Prostate gland (tissue), 2 donors: ENCODE data around the gene RTP5.

Source experiments
- POLR2AphosphoS5 ChIP-seq: sonication (generic); formaldehyde crosslinking; IDR thresholded peaks from one replicate; pipeline ENCODE4 v1.6.1; 2017; ENCODE audit warnings: antibody characterized with exemption
- TF ChIP-seq, protein P1 (sequence below), 4 experiments: fragments of 200-600 bp in 2 of 4; fragments of 450-650 bp in 2 of 4; sonication (generic) in 2 of 4; IDR thresholded peaks; 1 replicate in 3 of 4; 2 replicates in 1 of 4; pipeline ENCODE4 v1.5.1; 2016 to 2019; ENCODE audit warnings: antibody characterized with exemption in 4 of 4, mild to moderate bottlenecking in 2 of 4, moderate library complexity in 2 of 4

DNA sequence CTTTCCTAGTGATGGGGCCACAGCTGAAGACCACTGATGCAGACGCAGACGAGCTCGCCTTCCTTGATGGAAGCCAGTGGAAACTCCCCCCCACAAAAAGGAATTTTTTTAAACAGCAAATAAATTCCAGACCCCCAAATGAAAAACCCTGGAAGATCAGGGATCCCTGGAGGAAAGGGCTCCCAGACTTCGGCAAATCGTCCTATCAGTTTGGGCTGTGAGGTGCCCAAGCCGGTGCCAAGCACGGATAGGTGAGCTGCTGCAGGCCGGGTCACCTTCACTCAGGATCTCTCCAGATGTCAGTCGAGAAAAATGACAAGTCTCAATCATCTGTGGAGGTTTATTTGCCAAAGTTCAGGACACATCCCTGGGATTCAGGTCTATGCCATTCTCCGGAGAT, 42.0 kb downstream of the RTP5 start:
- no peak for TF ChIP-seq POLR2AphosphoS5
- TF ChIP-seq, protein P1, sequence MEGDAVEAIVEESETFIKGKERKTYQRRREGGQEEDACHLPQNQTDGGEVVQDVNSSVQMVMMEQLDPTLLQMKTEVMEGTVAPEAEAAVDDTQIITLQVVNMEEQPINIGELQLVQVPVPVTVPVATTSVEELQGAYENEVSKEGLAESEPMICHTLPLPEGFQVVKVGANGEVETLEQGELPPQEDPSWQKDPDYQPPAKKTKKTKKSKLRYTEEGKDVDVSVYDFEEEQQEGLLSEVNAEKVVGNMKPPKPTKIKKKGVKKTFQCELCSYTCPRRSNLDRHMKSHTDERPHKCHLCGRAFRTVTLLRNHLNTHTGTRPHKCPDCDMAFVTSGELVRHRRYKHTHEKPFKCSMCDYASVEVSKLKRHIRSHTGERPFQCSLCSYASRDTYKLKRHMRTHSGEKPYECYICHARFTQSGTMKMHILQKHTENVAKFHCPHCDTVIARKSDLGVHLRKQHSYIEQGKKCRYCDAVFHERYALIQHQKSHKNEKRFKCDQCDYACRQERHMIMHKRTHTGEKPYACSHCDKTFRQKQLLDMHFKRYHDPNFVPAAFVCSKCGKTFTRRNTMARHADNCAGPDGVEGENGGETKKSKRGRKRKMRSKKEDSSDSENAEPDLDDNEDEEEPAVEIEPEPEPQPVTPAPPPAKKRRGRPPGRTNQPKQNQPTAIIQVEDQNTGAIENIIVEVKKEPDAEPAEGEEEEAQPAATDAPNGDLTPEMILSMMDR (IDR thresholded peaks at IDR 0.05), result no peak
